Stomach (tissue), 9 donors: Measurements from ENCODE around the gene KLHDC8B. TPM values are rescaled to one million over a fixed set of nuclear protein-coding genes. Genes with fewer than 3 reads are reported as not detected.
A peak's percentile ranks its signal among the peaks of the same experiment; 100 is the strongest.

Experiments used
- DNase-seq, 2 donors: peaks; one replicate each; pipeline versions ENCODE4 v3.0.0 to v3.0.0-alpha.2; 2013 to 2019
- H3K27ac ChIP-seq, 5 donors: fragments of 200-600 bp in 4 of 5; sonication (generic) in 4 of 5; one replicate each; pipeline ENCODE4 v1.5.1; 2013 to 2019; ENCODE audit warnings: mild to moderate bottlenecking in 1 of 5, moderate library complexity in 1 of 5
- H3K27me3 ChIP-seq, 3 donors: fragments of 200-600 bp; sonication (generic); one replicate each; pipeline ENCODE4 v1.5.1; 2017 to 2019; ENCODE audit warnings: mixed run types in 1 of 3
- H3K36me3 ChIP-seq, 4 donors: fragments of 200-600 bp; sonication (generic); 1 replicate in 3 of 4; 2 replicates in 1 of 4; pipeline ENCODE4 v1.5.1; 2016 to 2019
- H3K4me1 ChIP-seq, 4 donors: fragments of 200-600 bp; sonication (generic); one replicate each; pipeline ENCODE4 v1.5.1; 2016 to 2019
- H3K4me3 ChIP-seq, 4 donors: fragments of 200-600 bp; sonication (generic) in 3 of 4; one replicate each; pipeline ENCODE4 v1.5.1; 2016 to 2019; ENCODE audit warnings: mild to moderate bottlenecking in 1 of 4
- H3K9me3 ChIP-seq, 4 donors: fragments of 200-600 bp; sonication (generic); one replicate each; pipeline ENCODE4 v1.5.1; 2016 to 2019
- CTCF ChIP-seq, 7 experiments: fragments of 450-650 bp in 4 of 7; fragments of 200-600 bp in 3 of 7; sonication (generic) in 3 of 7; IDR thresholded peaks; one replicate each; pipeline ENCODE4 v1.5.1; 2016 to 2019; ENCODE audit warnings: antibody characterized with exemption in 7 of 7, control low read depth in 2 of 7, mild to moderate bottlenecking in 1 of 7
- EP300 ChIP-seq: sonication (generic); formaldehyde crosslinking; IDR thresholded peaks from one replicate; pipeline ENCODE4 v1.6.1; 2017; ENCODE audit warnings: antibody characterized with exemption
- POLR2A ChIP-seq, 4 donors: fragments of 450-650 bp; IDR thresholded peaks; one replicate each; pipeline ENCODE4 v1.6.1; 2016; ENCODE audit warnings: antibody characterized with exemption in 4 of 4, control low read depth in 2 of 4, mild to moderate bottlenecking in 1 of 4, moderate library complexity in 1 of 4
- POLR2AphosphoS5 ChIP-seq, 3 donors: sonication (generic); formaldehyde crosslinking; IDR thresholded peaks; one replicate each; pipeline ENCODE4 v1.6.1; 2016; ENCODE audit warnings: antibody characterized with exemption in 3 of 3
- whole genome bisulfite sequencing, 5 donors: extraction: QIAGEN DNeasy Blood & Tissue Kit in 3 of 5; methylation state at CpG; one replicate each; pipeline versions ENCODE4 v1.1.5 to v1.1.7; 2013 to 2018; 5-methylcytosine and 5-hydroxymethylcytosine counted together
- intact Hi-C: fragments of 100-400 bp; cut with DNase I; formaldehyde crosslinking; loops from one replicate; pipeline ENCODE4 v1.15.1; 2023; ENCODE audit warnings: low total_unique reads
- polyA plus RNA-seq, 3 donors: library from polyadenylated mRNA; stranded (reverse); fragments of 200-250 nt; gene quantifications; one replicate each; pipeline ENCODE4 v1.2.3, GENCODE V29; 2013
- total RNA-seq, 5 donors: library from RNA; depleted of rRNA; stranded (reverse); fragments of >200 nt; gene quantifications; one replicate each; pipeline versions ENCODE4 v1.1.0 to v1.2.3, GENCODE V29; 2014 to 2016
- donor health status: healthy with polysubstance abuse.
- donor health status: Bipolar disorder and iron deficiency.
- donor health status: healthy.

KLHDC8B gene
- total and polyA plus RNA-seq, 8 donors: 11.6 to 41.1 (median 19.1) TPM

GRCh38 chr3:49123687-49124086 lies 47.7 kb upstream of the KLHDC8B start:
- 91 to 97% (median 95%) methylated on average over 9 to 17 of the region's 17 CpGs for WGBS, 5 donors
- Histone ChIP-seq H3K9me3 (no peaks in the 10 kb centered on the region), H3K36me3 (peaks cover 62 to 82% (median 78%) of the 10 kb centered on the region in 4 donors), H3K4me3 (no peak overlapping the region), H3K27me3 (no peaks in the 10 kb centered on the region), H3K4me1 (peaks cover 15 to 25% (median 23%) of the 10 kb centered on the region in 4 donors), H3K27ac (no peak overlapping the region)
- DNase-seq: no peak
- TF ChIP-seq POLR2A (IDR thresholded peaks at IDR 0.05): no peak
- TF ChIP-seq EP300: no peak
- TF ChIP-seq CTCF (IDR thresholded peaks at IDR 0.05): no peak
- no peak for TF ChIP-seq POLR2AphosphoS5 (IDR thresholded peaks at IDR 0.05)
- intact Hi-C loops: no loop called here

- Histone ChIP-seq H3K36me3 (peaks cover 63 to 83% (median 78%) of the 10 kb centered on the region in 4 donors), H3K27ac (no peak overlapping the region), H3K27me3 (no peaks in the 10 kb centered on the region), H3K4me3 (no peak overlapping the region), H3K9me3 (no peaks in the 10 kb centered on the region), H3K4me1 (peaks cover 10 to 21% (median 19%) of the 10 kb centered on the region in 4 donors)
- WGBS, 5 donors: 85 to 90% (median 88%) methylated on average over 1 to 7 of the region's 7 CpGs
- DNase-seq: no peak
- TF ChIP-seq CTCF (IDR thresholded peaks at IDR 0.05) (no peak), POLR2AphosphoS5 (IDR thresholded peaks at IDR 0.05) (no peak), EP300 (no peak), POLR2A (IDR thresholded peaks at IDR 0.05) (no peak)
- intact Hi-C loops: no loop called here
These were observed 47.2 kb upstream of the KLHDC8B start for GRCh38 chr3:49124203-49124602.

GRCh38 chr3:49124991-49125670 lies 46.3 kb upstream of the KLHDC8B start:
- no peak for DNase-seq
- H3K4me3 ChIP-seq: no peak overlapping the region
- H3K27ac ChIP-seq: no peak overlapping the region
- WGBS, 5 donors: 74 to 84% (median 84%) methylated on average over 13 to 14 of the region's 14 CpGs
- TF ChIP-seq EP300 (no peak), POLR2AphosphoS5 (IDR thresholded peaks at IDR 0.05) (no peak), CTCF (IDR thresholded peaks at IDR 0.05) (no peak), POLR2A (IDR thresholded peaks at IDR 0.05) (no peak)
- no peaks in the 10 kb centered on the region for H3K27me3 ChIP-seq
- H3K4me1 ChIP-seq: peaks cover 5 to 21% (median 15%) of the 10 kb centered on the region in 4 donors
- intact Hi-C loops: no loop called here
- no peaks in the 10 kb centered on the region for H3K9me3 ChIP-seq
- peaks cover 73 to 92% (median 88%) of the 10 kb centered on the region in 4 donors for H3K36me3 ChIP-seq

- intact Hi-C loops: no loop called here
These were observed 40.4 kb upstream of the KLHDC8B start for GRCh38 chr3:49131040-49131439.

More at GRCh38 chr3:49131040-49131439, 40.4 kb upstream of the KLHDC8B start:
- TF ChIP-seq EP300 (no peak), CTCF (IDR thresholded peaks at IDR 0.05) (no peak)
- 74 to 88% (median 85%) methylated on average over 4 to 12 of the region's 12 CpGs for WGBS, 5 donors
- Histone ChIP-seq H3K9me3 (no peaks in the 10 kb centered on the region), H3K4me1 (peaks cover 18 to 52% (median 42%) of the 10 kb centered on the region in 4 donors), H3K27me3 (no peaks in the 10 kb centered on the region), H3K36me3 (peaks cover 32 to 52% (median 50%) of the 10 kb centered on the region in 4 donors), H3K4me3 (peak overlapping the region in 3 of 4 donors; percentile 69 to 79 (median 74)), H3K27ac (peak overlapping the region in 3 of 5 donors; percentile 88)
- DNase-seq: no peak
